T-cell (primary cell): Measurements from ENCODE around the gene TMEM169. TPM values are rescaled to one million over a fixed set of nuclear protein-coding genes. Genes with fewer than 3 reads are reported as not detected.

Experiments used
- ATAC-seq, 4 experiments: fragments of 200-7000 bp in 3 of 4; fragments of 150-1000 bp in 1 of 4; cut with Tn5 transposase; replicated peaks in 1 of 4; 1 replicate in 3 of 4; 2 replicates in 1 of 4; pipeline ENCODE4 v1.10.0; 2021; ENCODE audit warnings: moderate library complexity in 3 of 4, mild to moderate bottlenecking in 2 of 4, moderate number of reproducible peaks in 1 of 4
- CTCF ChIA-PET, 2 donors: fragments of 300-600 bp; sonication (Branson Sonifier 250); formaldehyde crosslinking; loops; one replicate each; lab custom pipeline; 2022; ENCODE audit warnings: antibody characterized with exemption in 2 of 2; lab: Charles Lee
- POLR2A ChIA-PET, 2 donors: fragments of 300-600 bp; sonication (Branson Sonifier 250); formaldehyde crosslinking; loops; one replicate each; lab custom pipeline; 2022; ENCODE audit warnings: antibody characterized with exemption in 2 of 2; lab: Charles Lee
- DNase-seq, 35 experiments: peaks; one replicate each; pipeline versions ENCODE4 v3.0.0 to v3.0.0-alpha.2; 2013 to 2023
- H3K27ac ChIP-seq: one replicate; pipeline ENCODE4 v1.5.1; 2013; ENCODE audit warnings: low read length
- H3K27me3 ChIP-seq, 2 experiments: replicated peaks in 1 of 2; 1 replicate in 1 of 2; 2 replicates in 1 of 2; pipeline versions ENCODE4 v1.6.1 to v1.7.0; 2013; ENCODE audit warnings: low read length in 1 of 2, mixed read lengths in 1 of 2; ENCODE audit not compliant: control insufficient read depth in 2 of 2, insufficient read depth in 2 of 2; ENCODE audit errors: extremely low read depth in 1 of 2
- H3K36me3 ChIP-seq, 2 donors: 1 replicate in 1 of 2; 2 replicates in 1 of 2; pipeline versions ENCODE4 v1.6.1 to v1.7.0; 2013; ENCODE audit warnings: low read length in 1 of 2; ENCODE audit not compliant: control insufficient read depth in 2 of 2, insufficient read depth in 1 of 2; ENCODE audit errors: extremely low read depth in 1 of 2
- H3K4me1 ChIP-seq, 2 experiments: 1 replicate in 1 of 2; 2 replicates in 1 of 2; pipeline versions ENCODE4 v1.6.1 to v1.7.0; 2013; ENCODE audit warnings: low read length in 2 of 2, mixed read lengths in 1 of 2; ENCODE audit not compliant: insufficient read depth in 2 of 2, control insufficient read depth in 1 of 2; ENCODE audit errors: extremely low read depth in 1 of 2
- H3K4me3 ChIP-seq, 2 donors: 1 replicate in 1 of 2; 2 replicates in 1 of 2; pipeline versions ENCODE4 v1.5.1 to v1.7.0; 2013; ENCODE audit warnings: mild to moderate bottlenecking in 2 of 2, low read length in 1 of 2, moderate library complexity in 1 of 2; ENCODE audit not compliant: control insufficient read depth in 1 of 2; ENCODE audit errors: extremely low read depth in 1 of 2
- H3K9me3 ChIP-seq: 2 replicates; pipeline ENCODE4 v1.7.0; 2013
- H3K27ac Mint-ChIP-seq, 2 donors: one replicate each; pipeline ENCODE4 v1.8.0; 2020 to 2021; ENCODE audit warnings: mild to moderate bottlenecking in 2 of 2, mixed read lengths in 2 of 2
- H3K27me3 Mint-ChIP-seq, 2 donors: one replicate each; pipeline ENCODE4 v1.8.0; 2021 to 2022; ENCODE audit warnings: mixed read lengths in 2 of 2
- H3K36me3 Mint-ChIP-seq: one replicate; pipeline ENCODE4 v1.8.0; 2021; ENCODE audit warnings: mixed read lengths
- H3K4me1 Mint-ChIP-seq, 3 donors: one replicate each; pipeline ENCODE4 v1.8.0; 2020 to 2022; ENCODE audit warnings: mixed read lengths in 3 of 3, mild to moderate bottlenecking in 1 of 3
- H3K4me3 Mint-ChIP-seq, 3 donors: one replicate each; pipeline ENCODE4 v1.8.0; 2020 to 2022; ENCODE audit warnings: mild to moderate bottlenecking in 3 of 3, mixed read lengths in 3 of 3, moderate library complexity in 3 of 3
- H3K9me3 Mint-ChIP-seq, 3 donors: one replicate each; pipeline ENCODE4 v1.8.0; 2020 to 2022; ENCODE audit warnings: mixed read lengths in 3 of 3
- WGBS: methylation state at CpG from one replicate; pipeline ENCODE4 v1.1.5; 2013; ENCODE audit warnings: missing lambda C conversion rate; ENCODE audit not compliant: insufficient coverage; 5-methylcytosine and 5-hydroxymethylcytosine counted together
- total RNA-seq, 35 experiments: library from RNA in 6 of 35; stranded (reverse) in 6 of 35; fragments of 120-200 nt in 1 of 35; gene quantifications; one replicate each; pipeline versions ENCODE4 v1.2.1 to v1.2.4 and lab custom pipeline; 2013 to 2026

Gene TMEM169
- total RNA-seq, 5 donors from 2014 or later (not counting 1 experiment from before 2014, with no cell fraction given), result 1.8 to 4.3 (median 3.1) TPM

DNA sequence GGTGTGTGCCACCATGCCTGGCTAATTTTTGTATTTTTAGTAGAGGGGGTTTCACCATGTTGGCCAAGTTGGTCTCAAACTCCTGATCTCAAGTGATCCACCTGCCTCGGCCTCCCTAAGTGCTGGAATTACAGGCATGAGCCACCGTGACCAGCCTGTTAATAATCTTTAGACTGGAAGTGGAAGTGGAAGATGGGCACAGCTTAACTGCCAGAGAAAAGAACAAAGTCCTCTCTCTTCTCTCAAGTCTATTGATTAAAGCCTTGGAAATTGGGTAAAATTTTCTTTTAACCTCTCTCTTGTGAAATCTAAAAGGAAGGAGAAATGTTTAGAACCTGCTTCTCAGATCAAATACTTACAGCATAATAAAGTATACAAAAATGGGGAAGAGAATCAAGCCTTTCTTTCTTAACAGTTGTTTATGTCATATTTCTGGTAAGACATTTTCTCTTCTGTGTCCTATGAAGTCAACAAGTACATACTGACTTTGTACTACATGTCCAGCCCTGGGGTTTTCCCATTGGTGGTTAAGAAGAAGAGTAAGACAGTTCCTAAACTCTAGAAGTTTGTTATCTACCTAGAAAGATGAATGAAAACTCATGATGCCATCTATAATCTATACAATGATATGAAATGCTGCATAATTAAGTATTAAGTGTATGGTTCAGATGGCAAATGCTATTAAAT, 4.6 kb downstream of the TMEM169 start:
- no peaks in the 10 kb centered on the region for H3K9me3 ChIP-seq
- no peaks in the 10 kb centered on the region for H3K27me3 Mint-ChIP-seq
- H3K4me3 Mint-ChIP-seq, result no peak overlapping the region
- peak overlapping the region; percentile 56 for H3K27ac ChIP-seq
- peaks cover 26 to 40% of the 10 kb centered on the region in 2 experiments for H3K4me1 ChIP-seq
- no CpG with 5 or more reads among the region's 2 CpGs for WGBS
- H3K36me3 ChIP-seq, result no peaks in the 10 kb centered on the region
- no peak overlapping the region for H3K4me3 ChIP-seq
- ChIA-PET POLR2A (interaction anchor here in 1 of 2 donors (0.6 kb wide), 1 partner anchor 34 kb away, joined by 3 read pairs; no protein-coding TSS in a partner anchor), CTCF (interaction anchor here (0.7 kb wide), 2 partner anchors 48 to 49 kb away, joined by 3 to 5 read pairs; no protein-coding TSS in a partner anchor)
- peaks cover 10% of the 10 kb centered on the region for H3K36me3 Mint-ChIP-seq
- no peaks in the 10 kb centered on the region for H3K9me3 Mint-ChIP-seq
- DNase-seq (no peak), ATAC-seq (no peak)
- no peaks in the 10 kb centered on the region for H3K27me3 ChIP-seq
- peak overlapping the region; percentile 95 to 98 for H3K27ac Mint-ChIP-seq
- peaks cover 51 to 62% (median 59%) of the 10 kb centered on the region in 3 donors for H3K4me1 Mint-ChIP-seq

DNA sequence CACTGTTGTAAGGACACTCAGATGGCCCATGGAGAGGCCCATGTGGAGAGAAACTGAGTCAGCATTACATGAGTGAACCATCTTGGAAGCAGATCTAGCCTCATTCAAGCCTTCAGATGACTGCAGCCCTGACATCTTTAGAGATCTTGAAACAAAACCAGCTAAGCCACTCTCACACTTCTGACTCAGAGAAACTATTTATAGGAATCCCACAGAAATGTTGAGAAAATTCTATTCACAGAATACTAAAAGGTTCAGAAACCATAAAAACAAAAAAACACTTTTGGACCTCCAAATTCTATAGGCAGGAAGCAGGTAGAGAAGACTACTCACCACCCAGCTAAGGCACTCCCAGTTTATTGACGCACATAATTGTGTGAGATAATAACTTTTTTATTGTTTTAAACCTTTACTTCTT, 8.7 kb downstream of the TMEM169 start:
- H3K36me3 Mint-ChIP-seq, result peaks cover 9% of the 10 kb centered on the region
- Histone ChIP-seq H3K36me3 (no peaks in the 10 kb centered on the region), H3K27me3 (no peaks in the 10 kb centered on the region), H3K9me3 (no peaks in the 10 kb centered on the region), H3K27ac (no peak overlapping the region), H3K4me3 (no peak overlapping the region), H3K4me1 (peaks cover under 1 to 7% of the 10 kb centered on the region in 2 experiments)
- peaks cover 17 to 28% (median 27%) of the 10 kb centered on the region in 3 donors for H3K4me1 Mint-ChIP-seq
- no peak overlapping the region for H3K4me3 Mint-ChIP-seq
- ATAC-seq (no peak), DNase-seq (no peak)
- H3K9me3 Mint-ChIP-seq, result no peaks in the 10 kb centered on the region
- ChIA-PET CTCF (interaction anchor here in 1 of 2 donors (1.0 kb wide), 1 partner anchor 42 kb away, joined by 3 read pairs; no protein-coding TSS in a partner anchor), POLR2A (no interaction called here)
- no peaks in the 10 kb centered on the region for H3K27me3 Mint-ChIP-seq
- H3K27ac Mint-ChIP-seq, result no peak overlapping the region
- WGBS, result no CpG with 5 or more reads among the region's 1 CpG

DNA sequence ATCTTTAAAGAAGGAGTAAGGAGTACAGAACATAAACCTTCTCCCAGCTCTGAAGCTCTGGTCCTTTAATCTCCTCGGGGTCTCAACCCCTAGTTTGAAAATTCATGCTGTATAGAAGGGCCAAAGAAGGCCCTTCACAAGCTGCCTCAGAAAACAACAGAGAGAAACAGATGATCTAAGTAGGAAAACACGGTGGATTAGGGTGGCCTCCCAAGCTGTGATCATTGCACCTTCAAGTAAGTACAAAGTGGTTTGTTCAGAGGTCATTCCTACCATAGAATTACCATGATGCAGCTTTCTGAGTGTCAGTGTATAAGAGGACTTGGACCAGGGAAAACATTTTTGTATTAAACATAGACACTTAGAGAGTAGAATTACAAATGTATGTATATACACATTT, 10.9 kb downstream of the TMEM169 start:
- no peak overlapping the region for H3K4me3 ChIP-seq
- H3K36me3 ChIP-seq, result no peaks in the 10 kb centered on the region
- H3K9me3 ChIP-seq, result no peaks in the 10 kb centered on the region
- H3K27ac ChIP-seq, result no peak overlapping the region
- Mint-ChIP-seq H3K4me3 (no peak overlapping the region), H3K4me1 (peaks cover 5 to 19% (median 13%) of the 10 kb centered on the region in 3 donors), H3K27me3 (no peaks in the 10 kb centered on the region), H3K27ac (no peak overlapping the region), H3K36me3 (peaks cover 18% of the 10 kb centered on the region), H3K9me3 (no peaks in the 10 kb centered on the region)
- CTCF ChIA-PET, result no interaction called here
- no CpG with 5 or more reads among the region's 2 CpGs for WGBS
- H3K4me1 ChIP-seq, result no peaks in the 10 kb centered on the region
- ATAC-seq (no peak), DNase-seq (no peak)
- POLR2A ChIA-PET, result no interaction called here
- H3K27me3 ChIP-seq, result no peaks in the 10 kb centered on the region

- Histone ChIP-seq H3K27me3 (no peaks in the 10 kb centered on the region), H3K9me3 (no peaks in the 10 kb centered on the region), H3K27ac (no peak overlapping the region), H3K4me3 (no peak overlapping the region), H3K36me3 (peaks cover 0 to under 1% of the 10 kb centered on the region in 2 donors), H3K4me1 (no peaks in the 10 kb centered on the region)
- Mint-ChIP-seq H3K27ac (no peak overlapping the region), H3K27me3 (no peaks in the 10 kb centered on the region), H3K4me3 (no peak overlapping the region), H3K36me3 (peaks cover 12% of the 10 kb centered on the region), H3K9me3 (no peaks in the 10 kb centered on the region), H3K4me1 (peaks cover 3 to 17% (median 10%) of the 10 kb centered on the region in 3 donors)
- no peak for DNase-seq
- ChIA-PET POLR2A (interaction anchor here in 1 of 2 donors (0.7 kb wide), 1 partner anchor 51 kb away, joined by 3 read pairs; no protein-coding TSS in a partner anchor), CTCF (no interaction called here)
- WGBS, result 100% methylated on average over 1 of the region's 3 CpGs
- no peak for ATAC-seq
Observed at GRCh38 chr2:216094701-216095100, 13.0 kb downstream of the TMEM169 start.

DNA sequence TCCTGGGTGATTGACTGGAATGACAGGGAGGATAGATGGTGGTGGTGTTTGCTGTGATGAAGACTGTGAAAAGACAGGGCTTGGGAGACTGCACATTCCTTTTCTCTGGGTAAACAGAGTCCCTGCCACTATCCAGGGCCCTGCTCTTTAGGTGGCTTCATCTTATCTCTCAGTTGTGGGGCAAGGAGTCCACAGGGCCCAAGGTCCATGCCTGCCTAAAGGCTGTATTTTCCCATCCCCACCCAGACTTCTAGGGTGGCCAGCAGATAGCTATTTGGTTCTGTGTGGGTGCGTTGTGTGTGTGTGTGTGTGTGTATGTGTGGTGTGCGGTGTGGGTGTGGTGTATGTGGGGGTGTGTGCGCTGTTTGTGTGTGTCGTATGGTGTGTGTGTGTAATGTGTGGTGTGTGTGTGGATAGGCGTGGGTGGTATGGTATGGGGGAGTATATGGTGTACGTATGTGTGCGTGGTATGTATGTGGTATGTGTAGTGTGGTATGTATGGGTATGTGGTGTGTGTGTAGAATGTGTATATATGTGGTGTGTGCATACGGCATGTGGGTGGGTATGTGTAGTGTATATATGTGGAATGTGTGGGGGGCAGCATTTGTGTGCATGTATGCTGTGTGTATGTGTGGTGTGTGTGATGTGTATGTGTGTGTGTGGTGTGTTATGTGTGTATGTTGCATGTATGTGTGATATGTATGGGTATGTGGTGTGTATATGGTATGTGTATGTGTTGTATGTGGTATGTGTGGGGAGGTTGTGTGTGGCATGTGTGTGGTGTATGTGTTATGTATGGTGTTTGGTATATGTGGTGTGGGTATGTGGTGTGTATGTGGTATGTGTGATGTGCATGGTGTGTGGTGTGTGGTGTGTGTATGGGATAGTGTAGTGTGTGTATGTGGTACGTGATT, 17.0 kb downstream of the TMEM169 start:
- H3K36me3 Mint-ChIP-seq, result peaks cover 25% of the 10 kb centered on the region
- Histone ChIP-seq H3K36me3 (peaks cover 0 to 15% of the 10 kb centered on the region in 2 donors), H3K27me3 (no peaks in the 10 kb centered on the region), H3K27ac (no peak overlapping the region), H3K9me3 (no peaks in the 10 kb centered on the region), H3K4me3 (no peak overlapping the region), H3K4me1 (no peaks in the 10 kb centered on the region)
- no peaks in the 10 kb centered on the region for H3K27me3 Mint-ChIP-seq
- no peak overlapping the region for H3K4me3 Mint-ChIP-seq
- no peaks in the 10 kb centered on the region for H3K4me1 Mint-ChIP-seq
- ATAC-seq (no peak), DNase-seq (no peak)
- no peaks in the 10 kb centered on the region for H3K9me3 Mint-ChIP-seq
- CTCF ChIA-PET, result no interaction called here
- POLR2A ChIA-PET, result no interaction called here
- WGBS, result 95% methylated on average over 9 of the region's 9 CpGs
- H3K27ac Mint-ChIP-seq, result no peak overlapping the region

GRCh38 chr2:216101109-216101508, 19.4 kb downstream of the TMEM169 start:
- POLR2A ChIA-PET, result no interaction called here
- Mint-ChIP-seq H3K27ac (no peak overlapping the region), H3K4me1 (no peaks in the 10 kb centered on the region), H3K36me3 (peaks cover 19% of the 10 kb centered on the region), H3K4me3 (no peak overlapping the region), H3K27me3 (no peaks in the 10 kb centered on the region), H3K9me3 (no peaks in the 10 kb centered on the region)
- WGBS, result 100% methylated on average over 2 of the region's 4 CpGs
- CTCF ChIA-PET, result no interaction called here
- H3K4me1 ChIP-seq, result no peaks in the 10 kb centered on the region
- no peak overlapping the region for H3K27ac ChIP-seq
- DNase-seq (no peak), ATAC-seq (no peak)
- peaks cover 0 to 15% of the 10 kb centered on the region in 2 donors for H3K36me3 ChIP-seq
- no peak overlapping the region for H3K4me3 ChIP-seq
- H3K9me3 ChIP-seq, result no peaks in the 10 kb centered on the region
- H3K27me3 ChIP-seq, result no peaks in the 10 kb centered on the region
